Measurements from ENCODE around the gene C11orf24.
"Not testable (repeated sequence)": the region's sequence is repeated elsewhere in the genome, so short reads cannot be mapped to it uniquely, and the experiment has no call there.

The C11orf24 gene

DNA sequence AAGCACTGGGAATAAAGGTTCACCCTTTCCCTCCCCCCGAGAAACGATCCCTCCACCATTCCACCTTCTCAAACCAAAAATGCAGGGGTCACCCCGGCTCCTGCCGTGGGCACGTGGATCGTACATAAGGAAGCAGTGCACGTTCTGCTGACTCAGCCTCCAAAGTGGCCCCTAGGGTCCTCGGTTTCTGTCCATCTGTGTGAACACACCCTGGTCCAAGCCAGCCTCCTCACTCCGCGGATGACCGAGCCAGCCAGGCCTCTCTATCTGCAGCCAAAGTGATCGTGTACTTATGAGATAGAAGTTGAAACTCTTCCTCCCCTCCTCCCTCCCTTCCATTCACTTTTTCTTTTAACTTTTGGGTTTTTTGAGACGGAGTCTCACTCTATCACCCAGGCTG, 16.2 kb downstream of the C11orf24 start:
- H3K27ac Mint-ChIP-seq, result no peak overlapping the region
- H3K4me1 Mint-ChIP-seq, result peaks cover 4% of the 10 kb centered on the region

DNA sequence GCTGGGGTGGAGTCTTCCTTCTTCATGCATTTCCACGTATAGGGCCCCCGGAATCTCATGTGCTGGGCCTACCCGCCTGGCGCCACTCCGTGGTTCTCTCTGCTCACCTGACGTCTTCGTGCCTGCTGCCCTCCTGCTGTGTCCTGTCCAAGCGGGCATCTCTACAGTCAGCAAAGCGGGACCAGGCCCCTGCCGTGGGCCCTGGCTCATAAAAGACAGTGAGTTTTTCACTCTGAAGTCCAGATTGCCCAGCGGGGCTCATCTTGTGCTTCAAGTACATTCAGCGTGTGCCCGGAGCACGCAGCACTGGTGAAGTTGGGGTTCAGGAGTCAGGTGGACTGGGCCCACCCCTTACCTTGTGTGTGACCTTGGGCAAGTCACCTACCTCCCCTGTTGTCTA, 17.4 kb downstream of the C11orf24 start:
- no peak overlapping the region for H3K4me3 Mint-ChIP-seq
- H3K36me3 Mint-ChIP-seq, result peaks cover 4% of the 10 kb centered on the region
- H3K27ac Mint-ChIP-seq, result peak overlapping the region; percentile 17
- H3K9me3 Mint-ChIP-seq, result peaks cover 8% of the 10 kb centered on the region
- H3K27me3 Mint-ChIP-seq, result no peaks in the 10 kb centered on the region
- peaks cover 4% of the 10 kb centered on the region for H3K4me1 Mint-ChIP-seq

More for the DNA sequence above, 16.2 kb downstream of the C11orf24 start:
- Mint-ChIP-seq H3K9me3 (no peaks in the 10 kb centered on the region), H3K4me3 (no peak overlapping the region), H3K36me3 (peaks cover 2% of the 10 kb centered on the region), H3K27me3 (no peaks in the 10 kb centered on the region)

DNA sequence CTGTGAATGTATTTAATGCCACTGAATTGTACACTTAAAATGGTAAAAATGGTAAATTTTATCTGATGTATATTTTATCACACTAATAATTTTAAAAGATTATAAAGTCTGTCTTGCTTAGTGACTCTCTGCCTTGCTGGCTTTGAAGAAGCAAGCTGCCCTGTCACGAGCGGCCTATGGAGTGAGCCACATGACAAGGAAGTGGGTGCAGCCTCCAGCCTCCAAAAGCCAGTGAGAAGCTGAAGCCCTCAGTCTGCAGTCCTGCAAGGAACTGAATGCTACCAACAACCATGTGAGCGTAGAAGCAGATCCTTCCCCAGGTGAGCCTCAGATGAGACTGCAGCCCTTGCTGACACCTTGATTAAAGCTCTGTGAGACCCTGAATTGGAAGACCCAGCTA, 20.0 kb downstream of the C11orf24 start:
- no peaks in the 10 kb centered on the region for H3K27me3 Mint-ChIP-seq
- H3K36me3 Mint-ChIP-seq, result peaks cover 6% of the 10 kb centered on the region
- H3K9me3 Mint-ChIP-seq, result peaks cover 10% of the 10 kb centered on the region
- no peaks in the 10 kb centered on the region for H3K4me1 Mint-ChIP-seq
- no peak overlapping the region for H3K27ac Mint-ChIP-seq
- H3K4me3 Mint-ChIP-seq, result no peak overlapping the region

DNA sequence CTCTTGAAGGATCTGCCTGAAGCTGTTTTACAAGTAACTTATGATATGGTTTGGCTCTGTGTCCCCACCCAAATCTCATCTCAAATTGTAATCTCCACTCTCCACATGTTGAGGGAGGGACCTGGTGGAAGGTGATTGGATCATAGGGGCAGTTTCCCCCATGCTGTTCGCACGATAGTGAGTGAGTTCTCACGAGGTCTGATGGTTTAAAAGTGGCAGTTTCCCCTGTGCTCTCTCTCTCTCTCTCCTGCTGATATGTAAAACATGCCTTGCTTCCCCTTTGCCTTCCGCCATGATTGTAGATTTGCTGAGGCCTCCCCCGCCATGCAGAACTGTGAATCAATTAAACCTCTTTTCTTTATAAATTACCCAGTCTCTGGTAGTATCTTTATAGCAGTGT, 26.9 kb downstream of the C11orf24 start:
- peaks cover 12% of the 10 kb centered on the region for H3K9me3 Mint-ChIP-seq
- H3K36me3 Mint-ChIP-seq, H3K4me3 Mint-ChIP-seq, H3K27me3 Mint-ChIP-seq, H3K4me1 Mint-ChIP-seq, H3K27ac Mint-ChIP-seq: not testable (repeated sequence)

DNA sequence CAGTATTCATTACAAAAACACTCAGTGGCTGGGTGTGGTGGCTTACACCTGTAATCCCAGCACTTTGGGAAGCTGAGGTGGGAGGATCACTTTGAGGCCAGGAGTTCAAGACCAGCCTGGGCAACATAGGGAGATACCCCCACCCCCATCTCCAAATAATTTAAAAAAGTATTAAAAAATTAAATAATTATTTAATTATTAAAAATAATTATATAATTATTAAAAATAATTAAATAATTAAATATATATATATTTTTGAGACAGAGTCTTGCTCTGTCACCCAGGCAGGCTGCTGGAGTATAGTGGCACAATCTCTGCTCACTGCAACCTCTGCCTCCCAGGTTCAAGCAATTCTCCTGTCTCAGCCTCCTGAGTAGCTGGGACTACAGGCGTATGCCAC, 27.9 kb downstream of the C11orf24 start:
- not testable (repeated sequence) for H3K9me3 Mint-ChIP-seq, H3K36me3 Mint-ChIP-seq, H3K4me1 Mint-ChIP-seq, H3K27ac Mint-ChIP-seq, H3K4me3 Mint-ChIP-seq, H3K27me3 Mint-ChIP-seq

DNA sequence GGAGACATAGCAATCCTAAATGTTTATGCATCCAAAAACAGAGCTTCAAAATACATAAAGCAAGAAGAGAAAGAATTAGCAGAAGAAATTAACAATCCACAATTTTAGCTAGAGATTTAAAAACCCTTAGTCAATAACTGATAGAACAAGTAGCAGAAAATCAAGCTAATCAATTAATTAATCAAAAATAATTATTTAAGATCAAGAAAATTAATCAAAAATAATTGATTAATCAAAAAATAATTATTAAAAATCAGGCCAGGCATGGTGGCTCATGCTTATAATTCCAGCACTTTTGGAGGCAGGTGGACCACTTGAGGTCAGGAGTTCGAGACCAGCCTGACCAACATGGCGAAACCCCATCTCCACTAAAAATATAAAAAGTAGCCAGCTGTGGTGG, 29.2 kb downstream of the C11orf24 start:
- peaks cover 2% of the 10 kb centered on the region for H3K27me3 Mint-ChIP-seq
- no peaks in the 10 kb centered on the region for H3K4me1 Mint-ChIP-seq
- peaks cover 6% of the 10 kb centered on the region for H3K9me3 Mint-ChIP-seq
- no peak overlapping the region for H3K4me3 Mint-ChIP-seq
- H3K36me3 Mint-ChIP-seq, result peaks cover 3% of the 10 kb centered on the region
- H3K27ac Mint-ChIP-seq, result no peak overlapping the region

DNA sequence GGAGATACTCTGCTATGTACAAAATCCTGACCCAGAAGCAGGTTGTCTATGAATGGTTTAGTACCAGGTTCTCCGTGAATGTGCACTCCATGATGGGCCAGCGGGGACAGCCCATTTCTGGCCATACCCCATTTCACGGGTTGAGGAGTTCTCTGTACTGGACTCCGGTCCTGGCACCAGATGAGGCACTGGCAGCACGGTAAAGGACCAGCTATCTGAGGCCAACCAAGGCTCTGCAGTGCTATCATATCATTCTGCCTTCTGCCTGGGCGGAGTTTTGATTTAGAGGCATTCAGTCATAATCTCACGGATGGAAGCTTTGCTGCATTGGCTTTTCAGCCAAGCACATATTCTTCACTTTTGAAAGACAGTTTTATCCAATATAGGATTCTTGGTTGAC, 40.2 kb downstream of the C11orf24 start:
- no peak overlapping the region for H3K27ac Mint-ChIP-seq
- H3K9me3 Mint-ChIP-seq, result peaks cover 5% of the 10 kb centered on the region
- H3K4me1 Mint-ChIP-seq, result no peaks in the 10 kb centered on the region
- H3K27me3 Mint-ChIP-seq, result peaks cover 3% of the 10 kb centered on the region
- no peak overlapping the region for H3K4me3 Mint-ChIP-seq
- peaks cover 10% of the 10 kb centered on the region for H3K36me3 Mint-ChIP-seq

DNA sequence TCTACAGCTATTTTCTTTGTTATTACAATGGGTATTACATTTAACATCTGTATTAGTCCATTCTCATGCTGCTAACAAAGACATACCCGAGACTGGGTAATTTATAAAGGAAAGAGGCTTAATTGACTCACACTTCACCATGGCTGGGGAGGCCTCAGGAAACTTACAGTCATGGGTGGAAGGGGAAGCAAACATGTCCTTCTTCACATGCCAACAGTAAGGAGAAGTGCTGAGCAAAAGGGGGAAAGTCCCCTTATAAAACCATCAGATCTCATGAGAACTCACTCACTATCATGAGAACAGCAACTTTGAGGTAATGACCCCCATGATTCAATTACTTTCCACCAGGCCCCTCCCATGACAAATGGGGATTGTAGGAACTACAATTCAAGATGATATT, 42.2 kb downstream of the C11orf24 start:
- no peak overlapping the region for H3K27ac Mint-ChIP-seq
- peaks cover 3% of the 10 kb centered on the region for H3K27me3 Mint-ChIP-seq
- H3K4me1 Mint-ChIP-seq, result no peaks in the 10 kb centered on the region
- no peak overlapping the region for H3K4me3 Mint-ChIP-seq
- H3K9me3 Mint-ChIP-seq, result peaks cover 5% of the 10 kb centered on the region
- peaks cover 10% of the 10 kb centered on the region for H3K36me3 Mint-ChIP-seq

DNA sequence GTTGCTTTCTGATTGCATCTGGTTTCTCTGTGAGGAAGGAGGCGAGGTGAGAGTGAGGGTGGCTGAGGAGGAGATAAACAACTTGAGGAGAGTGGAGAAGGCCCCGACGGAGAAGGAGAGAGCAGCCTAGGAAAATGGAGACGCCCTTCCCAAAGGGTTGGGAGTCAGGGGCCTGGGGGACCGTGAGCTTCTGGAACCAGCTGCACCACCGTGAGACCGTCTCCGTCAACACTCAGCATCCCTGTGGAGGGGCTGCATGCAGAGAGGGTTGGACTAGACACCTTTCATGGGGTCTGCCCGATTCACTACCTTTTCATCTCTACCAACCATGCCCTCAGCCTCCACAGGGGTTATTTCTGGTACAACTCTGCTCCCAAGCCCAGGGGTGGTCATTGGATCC, 45.4 kb downstream of the C11orf24 start:
- H3K27ac Mint-ChIP-seq, result peak overlapping the region; percentile 76
- H3K4me3 Mint-ChIP-seq, result no peak overlapping the region
- H3K4me1 Mint-ChIP-seq, result no peaks in the 10 kb centered on the region
- no peaks in the 10 kb centered on the region for H3K27me3 Mint-ChIP-seq
- H3K36me3 Mint-ChIP-seq, result peaks cover 10% of the 10 kb centered on the region
- H3K9me3 Mint-ChIP-seq, result peaks cover 5% of the 10 kb centered on the region

DNA sequence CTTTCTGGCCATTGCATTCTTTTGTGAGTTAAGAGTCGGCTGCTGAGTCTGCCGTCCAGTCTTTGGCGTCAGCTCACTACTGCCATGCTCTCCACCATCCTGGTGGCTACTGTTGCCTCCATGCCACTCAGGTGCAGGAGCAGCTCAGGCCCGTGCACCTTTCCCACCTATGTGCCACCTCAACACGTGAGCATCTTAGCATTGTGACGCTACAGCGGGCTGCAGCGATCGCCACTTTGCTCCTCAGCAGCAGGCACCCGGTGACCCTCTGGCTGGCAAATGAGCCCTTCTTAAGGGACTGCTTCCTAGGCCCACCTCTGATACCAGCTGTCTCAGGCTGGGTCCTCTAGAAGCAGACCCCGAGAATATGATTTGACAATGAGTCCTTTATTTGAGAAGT, 47.2 kb downstream of the C11orf24 start:
- Mint-ChIP-seq H3K27ac (no peak overlapping the region), H3K9me3 (peaks cover 5% of the 10 kb centered on the region), H3K4me3 (no peak overlapping the region), H3K27me3 (no peaks in the 10 kb centered on the region), H3K4me1 (no peaks in the 10 kb centered on the region), H3K36me3 (peaks cover 5% of the 10 kb centered on the region)

DNA sequence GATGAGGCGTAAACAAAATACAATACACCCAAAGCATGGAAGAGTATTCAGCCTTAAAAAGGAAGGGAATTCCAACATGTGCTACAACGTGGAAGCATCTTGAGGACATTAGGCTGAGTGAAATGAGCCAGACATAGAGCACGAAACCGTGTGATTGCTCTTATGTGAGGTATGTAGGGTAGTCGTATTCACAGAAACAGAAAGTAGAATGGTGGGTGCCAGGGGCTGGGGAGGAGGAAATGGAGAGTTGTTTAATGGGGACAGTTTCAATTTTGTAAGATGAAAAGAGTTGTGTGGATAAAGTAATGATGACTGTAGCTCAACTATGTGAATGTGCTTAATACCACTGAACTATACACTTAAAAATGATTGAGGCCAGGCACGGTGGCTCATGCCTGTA, 48.5 kb downstream of the C11orf24 start:
- Mint-ChIP-seq H3K36me3 (peaks cover 1% of the 10 kb centered on the region), H3K4me3 (no peak overlapping the region), H3K4me1 (no peaks in the 10 kb centered on the region), H3K9me3 (no peaks in the 10 kb centered on the region), H3K27ac (no peak overlapping the region), H3K27me3 (no peaks in the 10 kb centered on the region)

DNA sequence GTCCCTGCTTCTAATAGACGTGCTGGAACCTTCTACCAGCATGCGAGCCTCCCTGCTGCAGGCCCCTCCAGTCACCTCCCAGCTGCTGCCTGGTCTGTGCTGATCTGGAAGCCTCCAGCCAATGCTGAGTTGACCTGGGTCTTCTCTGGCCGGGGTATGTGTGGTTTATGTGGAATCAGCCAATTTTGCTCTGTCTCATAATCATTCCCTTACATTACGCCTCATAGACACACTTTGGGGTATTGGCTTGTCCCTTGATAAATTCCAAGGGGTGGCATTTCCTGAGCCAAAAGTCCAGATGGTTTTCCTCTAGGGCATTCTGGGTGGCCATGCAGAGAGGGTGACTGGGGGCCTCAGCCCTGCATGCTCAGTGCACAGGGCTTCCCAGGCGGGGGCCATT, 50.4 kb downstream of the C11orf24 start:
- Mint-ChIP-seq H3K27ac (no peak overlapping the region), H3K36me3 (no peaks in the 10 kb centered on the region), H3K4me3 (no peak overlapping the region), H3K4me1 (no peaks in the 10 kb centered on the region), H3K9me3 (no peaks in the 10 kb centered on the region), H3K27me3 (no peaks in the 10 kb centered on the region)

DNA sequence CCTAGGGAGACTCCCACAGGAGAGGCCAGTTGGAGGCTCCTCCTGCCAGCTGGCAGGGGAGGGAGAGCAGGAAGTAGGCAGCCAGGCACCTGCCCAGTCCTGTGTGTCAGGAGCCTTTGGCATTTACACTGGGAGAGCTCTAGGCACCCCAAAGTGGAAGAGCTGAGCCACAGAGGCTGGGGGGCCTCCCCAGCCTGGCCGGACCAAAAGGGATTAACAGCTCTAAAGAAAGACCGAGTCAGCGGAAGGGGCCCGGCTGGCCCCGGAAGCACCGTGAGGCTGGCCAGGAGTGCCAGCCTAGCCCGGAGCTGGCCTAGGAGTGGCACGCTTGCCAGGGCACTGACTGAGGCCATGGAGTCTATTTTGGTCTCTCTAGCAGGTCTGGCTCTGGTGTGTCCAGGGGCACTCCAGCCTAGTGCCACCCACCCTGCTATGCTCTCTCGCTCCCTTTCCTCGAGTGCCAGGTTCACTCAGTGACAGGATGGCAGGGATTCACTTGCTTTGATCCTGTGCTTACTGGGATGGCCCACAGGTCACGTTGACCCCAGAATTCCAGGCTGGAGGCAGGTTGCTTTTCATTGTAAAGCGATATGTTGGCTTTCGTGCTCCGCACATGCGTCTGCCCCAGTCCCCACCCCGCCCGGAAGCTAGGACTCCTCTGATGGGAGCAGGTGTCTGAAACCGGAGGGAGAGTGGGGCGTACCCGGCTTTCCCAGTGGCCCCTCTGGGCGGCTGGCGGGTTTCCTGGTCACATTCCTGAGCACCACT, 55.4 kb downstream of the C11orf24 start:
- Mint-ChIP-seq H3K27me3 (no peaks in the 10 kb centered on the region), H3K9me3 (no peaks in the 10 kb centered on the region), H3K4me1 (peaks cover 25% of the 10 kb centered on the region), H3K27ac (no peak overlapping the region), H3K36me3 (no peaks in the 10 kb centered on the region), H3K4me3 (no peak overlapping the region)

DNA sequence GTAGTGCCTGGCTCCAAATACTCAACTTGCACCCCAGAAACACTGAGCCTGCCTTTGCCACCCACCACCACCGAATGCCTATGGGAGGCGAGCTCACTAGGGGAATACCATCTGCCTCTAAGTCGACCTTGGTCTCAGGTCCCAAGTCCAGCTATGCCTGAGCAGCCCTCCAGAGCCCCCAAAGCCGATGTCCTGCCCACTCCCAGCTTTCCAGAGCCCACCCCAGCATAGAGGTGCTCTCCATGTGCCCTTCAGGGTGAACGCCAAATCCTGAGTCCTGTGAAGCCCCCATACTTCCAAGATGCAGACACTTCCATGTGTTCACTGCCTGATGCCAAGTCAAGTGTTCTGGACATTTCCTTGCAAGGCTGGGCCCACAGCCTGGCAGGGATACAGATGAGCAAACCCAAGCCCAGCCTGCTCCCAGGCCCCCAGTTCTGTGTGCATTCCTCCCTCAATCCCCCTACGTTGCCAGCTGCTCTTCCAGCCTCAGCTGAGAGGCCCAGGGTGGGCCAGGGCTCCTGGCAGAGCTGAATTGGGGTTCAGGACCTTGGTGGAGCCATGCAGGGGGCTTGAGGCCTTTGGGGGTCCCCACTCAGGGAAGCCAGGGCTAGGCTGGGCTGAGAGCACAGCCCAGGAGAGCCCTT, 56.1 kb downstream of the C11orf24 start:
- Mint-ChIP-seq H3K27me3 (no peaks in the 10 kb centered on the region), H3K4me3 (peak overlapping the region; percentile 82), H3K4me1 (peaks cover 32% of the 10 kb centered on the region), H3K9me3 (no peaks in the 10 kb centered on the region), H3K27ac (peak overlapping the region; percentile 74), H3K36me3 (no peaks in the 10 kb centered on the region)

DNA sequence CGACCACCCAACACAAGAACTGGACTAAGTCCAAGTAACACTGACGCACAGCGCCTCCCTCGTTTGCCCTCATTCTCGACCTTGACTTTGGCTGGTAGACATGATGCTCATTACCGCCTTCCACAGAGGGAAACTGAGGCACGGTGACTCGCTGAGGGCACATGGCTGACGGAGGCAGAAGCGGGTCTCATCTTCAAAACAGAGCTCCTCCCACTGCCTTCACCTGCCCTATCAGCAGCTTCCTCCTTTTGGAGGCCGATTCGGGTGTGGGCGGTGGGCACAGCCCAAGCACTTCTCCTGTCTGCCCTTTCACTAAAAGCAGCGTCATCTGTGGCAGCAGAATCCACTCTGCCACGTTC, 56.7 kb downstream of the C11orf24 start:
- peak overlapping the region; percentile 74 for H3K27ac Mint-ChIP-seq
- no peaks in the 10 kb centered on the region for H3K9me3 Mint-ChIP-seq
- H3K4me1 Mint-ChIP-seq, result peaks cover 38% of the 10 kb centered on the region
- peak overlapping the region; percentile 82 for H3K4me3 Mint-ChIP-seq
- no peaks in the 10 kb centered on the region for H3K36me3 Mint-ChIP-seq
- no peaks in the 10 kb centered on the region for H3K27me3 Mint-ChIP-seq

DNA sequence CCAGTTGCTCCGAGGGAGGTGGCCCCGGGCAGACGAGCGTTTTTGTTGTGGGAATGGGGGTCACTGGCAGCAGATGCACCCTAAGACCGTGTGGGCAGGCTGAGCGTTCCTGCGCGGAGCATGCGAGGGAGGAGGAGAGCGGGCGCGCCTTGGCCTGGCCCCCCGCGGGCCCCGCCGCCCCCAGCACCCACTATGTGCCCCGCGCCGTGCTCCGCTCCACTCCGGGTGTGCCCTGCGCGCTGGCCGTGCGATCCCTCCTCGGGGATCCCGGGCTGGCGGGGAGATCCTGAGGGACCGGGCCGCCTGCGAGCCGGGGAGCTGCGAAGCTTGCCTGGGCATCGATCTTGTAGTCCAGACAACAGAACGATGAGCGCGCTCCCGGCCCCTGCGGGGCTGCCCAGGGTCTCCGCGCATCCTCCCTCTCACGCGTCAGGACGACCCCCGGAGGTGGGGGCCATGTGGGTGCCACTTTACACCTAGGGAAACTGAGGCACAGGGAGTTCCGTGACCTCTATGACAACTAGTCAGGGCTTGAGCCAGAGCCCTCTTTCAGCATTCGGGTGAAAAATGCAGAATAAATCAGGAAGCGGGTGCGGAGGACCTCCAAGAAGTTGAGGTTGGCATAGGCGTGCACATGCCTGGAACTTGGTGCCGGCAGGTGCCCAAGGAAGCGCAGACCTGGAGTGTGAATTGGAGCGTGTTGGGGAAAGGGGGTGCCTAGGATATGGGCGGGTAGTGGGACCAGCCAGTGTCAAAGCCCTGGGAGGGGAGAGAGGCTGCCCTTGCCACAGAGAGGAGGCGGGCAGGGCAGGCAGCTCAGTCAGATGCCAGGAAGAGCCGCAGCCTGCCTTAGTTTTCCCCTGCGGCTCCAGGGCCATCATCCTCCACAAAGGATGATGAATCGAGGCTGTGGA, 57.3 kb downstream of the C11orf24 start:
- Mint-ChIP-seq H3K9me3 (no peaks in the 10 kb centered on the region), H3K4me1 (peaks cover 44% of the 10 kb centered on the region), H3K4me3 (peak overlapping the region; percentile 82), H3K27me3 (no peaks in the 10 kb centered on the region), H3K27ac (peak overlapping the region; percentile 86), H3K36me3 (no peaks in the 10 kb centered on the region)

All from activated naive CD4-positive, alpha-beta T cell treated with anti-CD3 and anti-CD28 coated beads, Interleukin-2, amount 50 U/mL, for 24 hours (primary cell).